Activated CD4-positive, alpha-beta T cell treated with anti-CD3 and anti-CD28 coated beads for 36 hours (primary cell): ENCODE data around the gene HIVEP2. TPM values are rescaled to one million over a fixed set of nuclear protein-coding genes. Genes with fewer than 3 reads are reported as not detected.

Source experiments
- ATAC-seq: fragments of 200-7000 bp; cut with Tn5 transposase; one replicate; pipeline ENCODE4 v1.10.0; 2021; ENCODE audit warnings: mild to moderate bottlenecking, moderate library complexity
- CTCF ChIA-PET: fragments of 350-600 bp; sonication (Branson Sonifier 250); formaldehyde crosslinking; loops from one replicate; lab custom pipeline; 2021; ENCODE audit warnings: antibody characterized with exemption; lab: Charles Lee
- POLR2A ChIA-PET: fragments of 350-600 bp; sonication (Branson Sonifier 250); formaldehyde crosslinking; loops from one replicate; lab custom pipeline; 2021; ENCODE audit warnings: antibody characterized with exemption, inconsistent platforms; lab: Charles Lee
- DNase-seq: peaks from one replicate; pipeline ENCODE4 v3.0.0-alpha.2; 2020
- H3K27ac Mint-ChIP-seq: one replicate; pipeline ENCODE4 v1.8.0; 2021; ENCODE audit warnings: mixed read lengths
- H3K27me3 Mint-ChIP-seq: one replicate; pipeline ENCODE4 v1.8.0; 2021; ENCODE audit warnings: mixed read lengths
- H3K36me3 Mint-ChIP-seq: one replicate; pipeline ENCODE4 v1.8.0; 2021; ENCODE audit warnings: low read depth, mixed read lengths
- H3K4me1 Mint-ChIP-seq: one replicate; pipeline ENCODE4 v1.8.0; 2021; ENCODE audit warnings: mixed read lengths
- H3K4me3 Mint-ChIP-seq: one replicate; pipeline ENCODE4 v1.8.0; 2021; ENCODE audit warnings: mild to moderate bottlenecking, moderate library complexity, mixed read lengths
- H3K9me3 Mint-ChIP-seq: one replicate; pipeline ENCODE4 v1.8.0; 2021; ENCODE audit warnings: low read depth, mixed read lengths
- intact Hi-C, 2 experiments: fragments of 100-400 bp; cut with DNase I in 1 of 2; cut with micrococcal nuclease in 1 of 2; formaldehyde crosslinking; loops; one replicate each; pipeline versions ENCODE4 v1.14.2 to v1.15.1; 2022 to 2024; cut with DNase I, micrococcal nuclease
- total RNA-seq, 2 experiments: library from RNA; stranded (reverse); gene quantifications; one replicate each; pipeline ENCODE4 v1.2.3, GENCODE V29; 2021

Gene HIVEP2
- total RNA-seq, 2 experiments from 2014 or later, result 30.7 to 33.6 TPM

- Mint-ChIP-seq H3K27ac (peak overlapping the region; percentile 90), H3K4me3 (peak overlapping the region; percentile 60)
These were observed 90.1 kb downstream of the HIVEP2 start for GRCh38 chr6:142854589-142855488.

DNA sequence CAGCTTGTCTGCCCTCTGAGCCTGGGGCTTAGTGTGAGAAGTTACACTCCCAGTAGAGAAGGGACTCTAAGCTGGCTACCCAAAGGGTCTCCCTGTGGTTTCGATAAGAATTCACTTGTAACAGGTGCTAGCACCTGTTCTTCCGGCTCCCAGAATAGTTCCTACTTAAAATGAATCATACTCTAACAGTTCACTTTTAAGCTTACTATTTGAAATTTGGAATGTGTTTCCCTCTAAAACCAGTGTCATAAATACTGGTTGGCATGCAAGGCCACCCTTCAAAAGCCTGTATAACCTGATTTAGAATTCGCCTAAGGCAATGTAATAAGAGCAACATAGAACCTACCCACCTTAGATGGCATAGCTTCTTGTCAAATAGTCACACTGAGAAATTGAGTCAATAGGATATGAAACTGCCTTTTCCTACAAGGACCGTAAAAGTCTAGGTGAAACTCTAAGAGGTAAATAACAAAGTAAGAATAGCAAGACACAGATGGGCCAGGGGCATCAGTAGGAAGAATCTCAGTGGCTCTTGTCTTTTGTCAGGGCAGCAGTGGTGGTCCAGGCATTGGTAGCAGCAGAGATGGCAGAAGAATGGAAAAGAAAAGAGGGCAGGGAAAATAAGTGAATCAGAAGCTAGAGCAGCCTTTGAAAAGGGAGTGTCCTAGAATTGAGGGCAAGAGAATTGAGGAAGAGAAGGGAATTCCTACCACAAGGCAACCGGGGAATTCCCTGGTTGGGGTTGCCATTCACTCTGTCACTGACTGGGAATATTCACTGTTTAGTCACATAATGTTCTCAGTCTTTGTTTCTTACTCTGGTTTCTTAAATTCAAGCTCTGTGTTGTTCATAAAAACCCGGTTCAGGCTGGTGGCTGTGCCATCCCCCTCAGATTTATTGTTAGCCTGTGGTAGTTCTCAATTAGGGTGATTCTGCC lies 91.5 kb downstream of the HIVEP2 start:
- ATAC-seq, result no peak

More at GRCh38 chr6:142854589-142855488, 90.1 kb downstream of the HIVEP2 start:
- CTCF ChIA-PET, result interaction anchor here (0.5 to 4.5 kb wide), 11 partner anchors 9 to 1491 kb away, joined by 3 to 22 read pairs (median 4); no protein-coding TSS in a partner anchor
- Mint-ChIP-seq H3K36me3 (peaks cover 35% of the 10 kb centered on the region), H3K4me1 (peaks cover 96% of the 10 kb centered on the region), H3K9me3 (no peaks in the 10 kb centered on the region), H3K27me3 (no peaks in the 10 kb centered on the region)
- intact Hi-C loops, result loop anchor here (5.0 to 10.0 kb wide), 3 partner anchors 282 to 290 kb away; no protein-coding TSS in a partner anchor
- POLR2A ChIA-PET, result interaction anchor here (2.1 kb wide), 1 partner anchor 11 kb away, joined by 6 read pairs; no protein-coding TSS in a partner anchor
- ATAC-seq, result no peak
- no peak for DNase-seq

DNA sequence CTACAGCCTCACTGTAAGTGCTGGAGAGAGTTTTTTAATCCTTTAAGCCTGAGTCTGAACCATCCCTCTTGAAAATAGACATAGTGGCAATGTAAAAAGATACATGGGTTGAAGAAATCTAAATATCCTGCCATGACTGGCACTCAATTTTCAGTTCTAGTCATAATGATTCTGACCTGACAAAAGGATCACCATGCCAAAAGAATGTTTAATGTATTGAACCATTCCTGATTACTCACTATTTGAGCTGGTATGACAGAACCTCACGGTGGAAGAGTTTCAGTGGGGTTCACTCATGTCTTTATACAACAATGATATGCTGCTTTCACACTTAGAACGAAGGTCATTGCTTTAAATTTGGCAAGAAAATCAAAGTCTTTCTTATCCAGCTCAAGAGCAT lies 93.4 kb downstream of the HIVEP2 start:
- Mint-ChIP-seq H3K27ac (peak overlapping the region; percentile 86), H3K4me3 (peak overlapping the region; percentile 37), H3K27me3 (no peaks in the 10 kb centered on the region), H3K4me1 (peaks cover 95% of the 10 kb centered on the region), H3K36me3 (peaks cover 27% of the 10 kb centered on the region), H3K9me3 (no peaks in the 10 kb centered on the region)
- DNase-seq, result no peak
- POLR2A ChIA-PET, result interaction anchor here (0.7 to 1.2 kb wide), 7 partner anchors 9 to 76 kb away, joined by 3 to 10 read pairs (median 5); no protein-coding TSS in a partner anchor
- peak; percentile 61 for ATAC-seq
- intact Hi-C loops, result loop anchor here (1.0 to 10.0 kb wide), 9 partner anchors 8 to 287 kb away; partner anchors contain the start of gene HIVEP2 (in 1 of the 2)
- CTCF ChIA-PET, result interaction anchor here (0.6 to 4.5 kb wide), 13 partner anchors 9 to 1251 kb away, joined by 3 to 22 read pairs (median 4); no protein-coding TSS in a partner anchor

More for the DNA sequence above, 91.5 kb downstream of the HIVEP2 start:
- no peak for DNase-seq
- intact Hi-C loops, result loop anchor here (5.0 to 10.0 kb wide), 2 partner anchors 284 to 289 kb away; no protein-coding TSS in a partner anchor
- peaks cover 96% of the 10 kb centered on the region for H3K4me1 Mint-ChIP-seq
- H3K4me3 Mint-ChIP-seq, result peak overlapping the region; percentile 60
- H3K27me3 Mint-ChIP-seq, result no peaks in the 10 kb centered on the region
- H3K36me3 Mint-ChIP-seq, result peaks cover 27% of the 10 kb centered on the region
- peak overlapping the region; percentile 90 for H3K27ac Mint-ChIP-seq
- POLR2A ChIA-PET, result interaction anchor here (0.6 to 2.1 kb wide), 7 partner anchors 8 to 77 kb away, joined by 3 to 6 read pairs (median 4); no protein-coding TSS in a partner anchor
- CTCF ChIA-PET, result interaction anchor here (0.6 to 4.5 kb wide), 15 partner anchors 9 to 426 kb away, joined by 3 to 22 read pairs (median 3); no protein-coding TSS in a partner anchor
- H3K9me3 Mint-ChIP-seq, result no peaks in the 10 kb centered on the region

DNA sequence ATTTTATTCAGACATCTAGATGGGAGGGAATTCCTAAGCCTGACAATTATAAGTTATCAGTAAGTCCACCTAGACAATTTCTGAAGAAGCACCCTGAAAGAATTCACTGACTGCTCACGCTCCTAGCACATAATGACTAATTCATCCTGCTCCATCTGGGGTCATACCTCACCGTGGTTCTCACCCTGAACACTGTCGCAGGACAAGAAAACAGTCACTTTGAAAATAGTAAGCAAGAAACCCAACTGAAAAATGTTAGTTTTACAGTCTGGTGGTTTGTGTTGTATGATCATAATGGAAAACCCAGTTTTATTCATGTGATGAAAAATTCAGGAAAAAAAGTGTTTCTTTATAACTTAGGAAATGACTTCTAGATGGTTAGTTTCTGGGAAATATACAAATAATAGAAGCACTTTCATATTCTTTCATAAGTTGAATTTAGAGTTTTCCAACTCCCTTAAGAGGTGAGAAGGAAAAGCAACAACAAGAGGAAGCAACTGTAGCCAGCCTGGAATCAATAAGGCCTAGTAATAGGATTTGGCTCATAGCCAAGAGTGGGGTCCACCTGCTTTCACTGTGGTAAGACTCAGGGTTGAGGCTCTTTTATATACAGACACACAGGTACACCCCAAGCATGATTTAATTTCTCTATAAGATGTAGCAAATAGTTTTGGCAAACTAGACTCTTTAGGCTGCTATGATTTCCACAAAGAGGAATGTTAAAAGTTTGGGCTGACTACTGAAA lies 94.1 kb downstream of the HIVEP2 start:
- Mint-ChIP-seq H3K4me3 (peak overlapping the region; percentile 37), H3K27me3 (no peaks in the 10 kb centered on the region), H3K36me3 (peaks cover 23% of the 10 kb centered on the region), H3K27ac (peak overlapping the region; percentile 86), H3K4me1 (peaks cover 95% of the 10 kb centered on the region), H3K9me3 (no peaks in the 10 kb centered on the region)
- CTCF ChIA-PET, result interaction anchor here (0.7 to 4.5 kb wide), 9 partner anchors 9 to 376 kb away, joined by 3 to 22 read pairs (median 4); no protein-coding TSS in a partner anchor
- ATAC-seq (peak; percentile 67), DNase-seq (peak; percentile 66)
- intact Hi-C loops, result loop anchor here (1.0 to 10.0 kb wide), 9 partner anchors 8 to 286 kb away; partner anchors contain the start of gene HIVEP2 (in 1 of the 2)
- POLR2A ChIA-PET, result interaction anchor here (1.0 to 1.2 kb wide), 3 partner anchors 31 to 76 kb away, joined by 4 to 7 read pairs (median 5); no protein-coding TSS in a partner anchor

DNA sequence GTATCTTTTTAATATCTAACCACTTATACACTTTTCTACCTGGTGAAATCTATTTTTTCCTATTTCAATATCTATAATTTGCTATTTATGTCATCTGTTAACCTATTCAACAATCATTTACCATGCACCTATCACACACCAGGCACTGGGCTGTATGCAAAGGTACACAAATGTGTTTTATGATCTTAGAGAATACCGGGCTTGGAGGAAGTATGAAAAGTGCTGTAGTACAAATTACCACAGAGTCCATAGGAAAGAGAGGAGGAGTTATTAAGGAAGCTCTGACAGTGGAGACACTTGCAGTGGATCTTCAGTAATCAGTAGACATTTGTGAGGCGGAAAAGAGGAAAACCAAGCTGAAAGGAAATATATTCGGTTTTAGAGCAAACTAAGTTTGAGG lies 96.0 kb downstream of the HIVEP2 start:
- DNase-seq, result no peak
- Mint-ChIP-seq H3K9me3 (no peaks in the 10 kb centered on the region), H3K27ac (peak overlapping the region; percentile 90), H3K4me3 (no peak overlapping the region), H3K4me1 (peaks cover 95% of the 10 kb centered on the region), H3K36me3 (peaks cover 14% of the 10 kb centered on the region), H3K27me3 (no peaks in the 10 kb centered on the region)
- ChIA-PET CTCF (interaction anchor here (0.8 to 1.7 kb wide), 6 partner anchors 25 to 89 kb away, joined by 3 to 5 read pairs (median 3); no protein-coding TSS in a partner anchor), POLR2A (interaction anchor here (0.6 kb wide), 1 partner anchor 287 kb away, joined by 4 read pairs; no protein-coding TSS in a partner anchor)
- intact Hi-C loops, result no loop called here
- ATAC-seq, result no peak

DNA sequence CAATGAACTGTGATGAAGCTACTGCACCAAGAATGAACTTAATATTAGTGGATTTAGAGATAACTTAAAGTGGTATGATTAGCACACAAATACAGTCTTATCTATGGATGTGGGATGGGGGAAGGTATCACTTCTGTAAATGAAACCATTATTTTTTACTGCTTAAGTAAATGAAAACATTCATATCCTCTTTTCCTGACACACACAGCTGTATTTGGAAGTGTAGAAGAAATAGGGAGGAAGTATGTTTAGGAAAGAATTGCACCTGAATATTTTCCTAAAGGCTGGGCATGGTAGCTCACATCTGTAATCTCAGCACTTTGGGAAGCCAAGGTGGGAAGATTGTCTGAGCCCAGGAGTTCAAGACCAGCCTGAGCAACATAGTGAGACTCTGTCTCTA lies 96.8 kb downstream of the HIVEP2 start:
- Mint-ChIP-seq H3K36me3 (peaks cover 8% of the 10 kb centered on the region), H3K27me3 (no peaks in the 10 kb centered on the region), H3K27ac (peak overlapping the region; percentile 61), H3K9me3 (no peaks in the 10 kb centered on the region), H3K4me3 (no peak overlapping the region), H3K4me1 (peaks cover 95% of the 10 kb centered on the region)
- intact Hi-C loops, result no loop called here
- no peak for DNase-seq
- ChIA-PET POLR2A (no interaction called here), CTCF (interaction anchor here (0.6 to 1.5 kb wide), 5 partner anchors 14 to 402 kb away, joined by 3 read pairs; no protein-coding TSS in a partner anchor)
- ATAC-seq, result no peak

GRCh38 chr6:142846883-142847287 lies 98.1 kb downstream of the HIVEP2 start:
- ChIA-PET POLR2A (no interaction called here), CTCF (no interaction called here)
- peak overlapping the region; percentile 71 for H3K4me3 Mint-ChIP-seq
- no peak for ATAC-seq
- peak overlapping the region; percentile 97 for H3K27ac Mint-ChIP-seq
- intact Hi-C loops, result no loop called here
- DNase-seq, result no peak
- H3K4me1 Mint-ChIP-seq, result peaks cover 91% of the 10 kb centered on the region
- H3K9me3 Mint-ChIP-seq, result no peaks in the 10 kb centered on the region
- H3K36me3 Mint-ChIP-seq, result peaks cover 8% of the 10 kb centered on the region
- H3K27me3 Mint-ChIP-seq, result no peaks in the 10 kb centered on the region

- Mint-ChIP-seq H3K27me3 (no peaks in the 10 kb centered on the region), H3K36me3 (peaks cover 8% of the 10 kb centered on the region), H3K4me3 (peak overlapping the region; percentile 71), H3K9me3 (no peaks in the 10 kb centered on the region), H3K4me1 (peaks cover 91% of the 10 kb centered on the region), H3K27ac (peak overlapping the region; percentile 97)
- ChIA-PET CTCF (no interaction called here), POLR2A (no interaction called here)
- intact Hi-C loops, result no loop called here
- ATAC-seq (no peak), DNase-seq (no peak)
These were observed 98.5 kb downstream of the HIVEP2 start for GRCh38 chr6:142846459-142846831.

GRCh38 chr6:142845624-142846458 lies 99.1 kb downstream of the HIVEP2 start:
- ChIA-PET POLR2A (interaction anchor here (0.6 to 1.0 kb wide), 3 partner anchors 7 to 121 kb away, joined by 3 read pairs; no protein-coding TSS in a partner anchor), CTCF (interaction anchor here (0.7 to 1.1 kb wide), 2 partner anchors 9 to 27 kb away, joined by 3 to 5 read pairs; no protein-coding TSS in a partner anchor)
- intact Hi-C loops, result no loop called here
- H3K27ac Mint-ChIP-seq, result peak overlapping the region; percentile 97
- ATAC-seq, result peak; percentile 16
- peaks cover 11% of the 10 kb centered on the region for H3K36me3 Mint-ChIP-seq
- H3K4me3 Mint-ChIP-seq, result peak overlapping the region; percentile 71
- H3K9me3 Mint-ChIP-seq, result no peaks in the 10 kb centered on the region
- peaks cover 89% of the 10 kb centered on the region for H3K4me1 Mint-ChIP-seq
- no peaks in the 10 kb centered on the region for H3K27me3 Mint-ChIP-seq
- peak; percentile 65 for DNase-seq
